ENCODE measurements around the gene PPARA.
"Not testable (repeated sequence)": the region's sequence is repeated elsewhere in the genome, so short reads cannot be mapped to it uniquely, and the experiment has no call there.

The PPARA gene

DNA sequence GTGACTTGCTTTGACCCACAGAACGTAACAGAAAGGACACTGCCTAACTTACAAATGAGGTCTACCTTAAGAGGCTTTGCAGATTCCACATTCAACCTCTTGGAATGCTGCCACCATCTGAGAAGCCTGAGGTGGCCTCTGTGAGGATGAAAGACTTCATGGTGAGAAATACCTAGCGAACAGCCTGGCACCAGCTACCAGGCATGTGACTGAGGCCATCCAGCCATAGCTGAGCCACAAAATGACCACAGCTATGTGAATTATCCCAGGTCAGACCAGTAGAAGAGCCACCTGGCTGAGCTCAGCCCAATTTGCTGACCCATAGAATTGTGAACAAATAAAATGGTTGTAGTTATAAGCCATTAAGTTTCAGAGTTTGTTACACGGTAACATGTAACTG is 37.5 kb downstream of the PPARA start:
- peaks cover 0 to 19% (median 6%) of the 10 kb centered on the region in 4 experiments for H3K36me3 ChIP-seq (ENCODE audit: control insufficient read depth in 4 of 4, insufficient read depth in 4 of 4, low read length in 3 of 4)
- ChIA-PET POLR2A (no interaction called here), CTCF (no interaction called here)
- 100% methylated on average over 2 of the region's 3 CpGs for WGBS (ENCODE audit: insufficient coverage)
- no peaks in the 10 kb centered on the region for H3K27me3 ChIP-seq (replicated peaks in 2 of 5; ENCODE audit: control insufficient read depth in 4 of 5, insufficient read depth in 5 of 5, low read length in 4 of 5)
- H3K4me1 ChIP-seq (ENCODE audit: control extremely low read depth in 1 of 4, control insufficient read depth in 4 of 4, insufficient read depth in 4 of 4, low read length in 3 of 4), result peaks cover 0 to 3% (median 0%) of the 10 kb centered on the region in 4 experiments
- H3K9me3 ChIP-seq (ENCODE audit: control extremely low read depth in 1 of 5, control insufficient read depth in 4 of 5, insufficient read depth in 2 of 5, low read depth in 1 of 5, low read length in 4 of 5), result no peaks in the 10 kb centered on the region
- DNase-seq, result no peak
- H3K4me3 ChIP-seq (ENCODE audit: control insufficient read depth in 1 of 7, extremely low read depth in 1 of 7, insufficient read depth in 4 of 7, low read depth in 2 of 7, low read length in 6 of 7), result no peak overlapping the region
- no peak overlapping the region for H3K27ac ChIP-seq (ENCODE audit: insufficient read depth in 1 of 2, low read depth in 1 of 2, low read length in 2 of 2, poor library complexity in 1 of 2, severe bottlenecking in 2 of 2)

DNA sequence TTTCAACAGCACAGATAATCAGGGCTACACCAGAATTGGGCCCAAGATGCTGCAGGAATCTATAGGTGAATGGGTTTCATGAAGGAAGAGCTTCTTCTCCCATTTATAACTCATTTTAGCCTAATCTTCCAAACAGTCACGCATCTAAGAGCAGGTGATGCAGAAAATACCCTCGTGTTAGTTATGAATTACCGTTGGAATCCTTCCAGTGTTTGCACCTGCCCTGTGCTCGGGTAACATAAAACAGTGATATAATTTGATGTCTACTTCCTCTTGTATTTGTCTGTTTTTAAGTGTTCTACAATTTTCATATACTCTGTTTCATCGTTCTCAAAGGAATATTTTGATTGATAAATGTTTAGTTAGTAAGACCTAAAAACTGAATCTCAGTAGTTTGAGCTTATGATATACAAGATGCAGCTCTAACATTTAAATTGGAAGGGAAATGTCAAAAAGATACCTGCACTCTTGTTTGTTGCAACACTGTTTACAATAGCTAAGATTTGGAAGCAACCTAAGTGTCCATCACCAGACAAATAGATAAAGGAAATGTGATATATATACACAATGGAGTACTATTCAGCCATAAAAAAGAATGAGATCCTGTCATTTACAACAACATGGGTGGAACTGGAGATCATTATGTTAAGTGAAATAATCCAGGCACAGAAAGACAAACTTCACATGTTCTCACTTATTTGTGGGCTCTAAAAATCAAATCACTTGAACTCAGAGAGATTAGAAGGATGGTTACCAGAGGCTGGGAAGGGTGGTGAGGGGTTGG is 42.1 kb downstream of the PPARA start:
- no peak overlapping the region for H3K4me3 ChIP-seq (ENCODE audit: control insufficient read depth in 1 of 7, extremely low read depth in 1 of 7, insufficient read depth in 4 of 7, low read depth in 2 of 7, low read length in 6 of 7)
- ChIA-PET POLR2A (interaction anchor here (1.0 kb wide), 1 partner anchor 25 kb away, joined by 3 read pairs; no protein-coding TSS in a partner anchor), CTCF (interaction anchor here (0.7 kb wide), 1 partner anchor 16 kb away, joined by 3 read pairs; no protein-coding TSS in a partner anchor)
- DNase-seq, result no peak
- H3K27me3 ChIP-seq (replicated peaks in 2 of 5; ENCODE audit: control insufficient read depth in 4 of 5, insufficient read depth in 5 of 5, low read length in 4 of 5), result no peaks in the 10 kb centered on the region
- peaks cover 0 to 10% (median 3%) of the 10 kb centered on the region in 4 experiments for H3K36me3 ChIP-seq (ENCODE audit: control insufficient read depth in 4 of 4, insufficient read depth in 4 of 4, low read length in 3 of 4)
- WGBS (ENCODE audit: insufficient coverage), result no CpG with 5 or more reads among the region's 5 CpGs
- no peak overlapping the region for H3K27ac ChIP-seq (ENCODE audit: insufficient read depth in 1 of 2, low read depth in 1 of 2, low read length in 2 of 2, poor library complexity in 1 of 2, severe bottlenecking in 2 of 2)
- H3K4me1 ChIP-seq (ENCODE audit: control extremely low read depth in 1 of 4, control insufficient read depth in 4 of 4, insufficient read depth in 4 of 4, low read length in 3 of 4), result peaks cover 0 to 6% (median 4%) of the 10 kb centered on the region in 4 experiments
- H3K9me3 ChIP-seq (ENCODE audit: control extremely low read depth in 1 of 5, control insufficient read depth in 4 of 5, insufficient read depth in 2 of 5, low read depth in 1 of 5, low read length in 4 of 5), result no peaks in the 10 kb centered on the region

DNA sequence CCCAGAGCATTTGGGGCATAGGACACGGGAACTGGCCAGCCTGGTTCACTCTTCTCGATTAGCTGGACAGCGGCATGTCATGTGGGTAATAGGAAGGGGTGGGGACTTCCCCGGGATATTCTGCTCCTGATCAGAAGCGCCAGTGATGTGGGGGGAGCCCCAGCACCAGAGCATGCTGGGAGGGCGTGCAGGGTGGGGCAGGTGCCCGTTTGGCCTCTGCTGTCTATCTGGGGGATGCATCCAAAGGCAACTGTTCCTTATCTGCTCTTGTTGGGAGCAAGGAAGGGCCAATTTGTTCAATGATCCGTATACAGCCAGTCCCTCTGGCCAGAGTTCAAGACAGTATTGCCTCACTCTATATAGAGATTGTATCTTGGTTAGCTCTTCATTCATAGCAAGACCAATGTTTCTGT is 43.6 kb downstream of the PPARA start:
- WGBS (ENCODE audit: insufficient coverage), result 93% methylated on average over 5 of the region's 8 CpGs
- POLR2A ChIA-PET, result no interaction called here
- H3K27ac ChIP-seq (ENCODE audit: insufficient read depth in 1 of 2, low read depth in 1 of 2, low read length in 2 of 2, poor library complexity in 1 of 2, severe bottlenecking in 2 of 2), result no peak overlapping the region

DNA sequence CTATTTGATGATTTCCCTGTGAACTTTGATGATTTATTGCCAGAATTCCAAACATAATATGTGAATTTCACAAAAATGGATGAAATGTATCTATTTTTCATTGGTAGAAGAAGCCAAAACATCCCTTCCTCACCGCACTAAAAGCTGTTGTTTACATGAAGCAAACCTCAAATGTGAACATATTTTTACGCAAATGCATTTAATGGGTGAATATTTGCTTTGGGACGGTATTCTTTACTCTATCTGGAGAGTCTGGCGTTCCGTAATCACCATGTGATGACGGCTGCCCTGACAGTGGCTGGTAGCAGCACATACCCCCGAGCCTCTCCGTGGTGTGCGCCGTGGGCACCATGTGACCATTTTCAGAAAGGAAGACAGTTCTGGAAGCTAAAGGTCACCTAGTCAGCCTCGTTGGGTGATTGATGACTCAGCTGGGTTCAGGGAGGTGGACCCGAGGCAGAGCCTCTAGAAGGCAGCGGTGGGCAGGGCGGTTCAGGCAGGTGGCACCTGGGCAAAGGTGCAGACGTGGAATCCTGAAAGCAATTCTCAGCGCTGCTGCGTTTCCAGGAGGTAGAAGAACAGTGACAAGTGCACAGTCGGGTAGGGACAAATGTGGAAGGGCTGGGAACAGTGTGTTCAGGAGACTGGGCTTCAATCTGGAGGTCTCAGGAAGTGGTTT is 45.3 kb downstream of the PPARA start:
- CTCF ChIA-PET, result no interaction called here
- WGBS (ENCODE audit: insufficient coverage), result 92% methylated on average over 18 of the region's 18 CpGs
- no peaks in the 10 kb centered on the region for H3K9me3 ChIP-seq (ENCODE audit: control extremely low read depth in 1 of 5, control insufficient read depth in 4 of 5, insufficient read depth in 2 of 5, low read depth in 1 of 5, low read length in 4 of 5)
- no peaks in the 10 kb centered on the region for H3K27me3 ChIP-seq (replicated peaks in 2 of 5; ENCODE audit: control insufficient read depth in 4 of 5, insufficient read depth in 5 of 5, low read length in 4 of 5)
- H3K36me3 ChIP-seq (ENCODE audit: control insufficient read depth in 4 of 4, insufficient read depth in 4 of 4, low read length in 3 of 4), result peaks cover 0 to 16% (median 6%) of the 10 kb centered on the region in 4 experiments
- peaks cover 0 to 6% (median 4%) of the 10 kb centered on the region in 4 experiments for H3K4me1 ChIP-seq (ENCODE audit: control extremely low read depth in 1 of 4, control insufficient read depth in 4 of 4, insufficient read depth in 4 of 4, low read length in 3 of 4)
- no peak overlapping the region for H3K27ac ChIP-seq (ENCODE audit: insufficient read depth in 1 of 2, low read depth in 1 of 2, low read length in 2 of 2, poor library complexity in 1 of 2, severe bottlenecking in 2 of 2)
- POLR2A ChIA-PET, result no interaction called here
- no peak for DNase-seq
- no peak overlapping the region for H3K4me3 ChIP-seq (ENCODE audit: control insufficient read depth in 1 of 7, extremely low read depth in 1 of 7, insufficient read depth in 4 of 7, low read depth in 2 of 7, low read length in 6 of 7)

More for the DNA sequence above, 43.6 kb downstream of the PPARA start:
- no peak for DNase-seq
- Histone ChIP-seq H3K36me3 (ENCODE audit: control insufficient read depth in 4 of 4, insufficient read depth in 4 of 4, low read length in 3 of 4) (peaks cover 0 to 5% (median 3%) of the 10 kb centered on the region in 4 experiments), H3K27me3 (replicated peaks in 2 of 5; ENCODE audit: control insufficient read depth in 4 of 5, insufficient read depth in 5 of 5, low read length in 4 of 5) (no peaks in the 10 kb centered on the region), H3K9me3 (ENCODE audit: control extremely low read depth in 1 of 5, control insufficient read depth in 4 of 5, insufficient read depth in 2 of 5, low read depth in 1 of 5, low read length in 4 of 5) (no peaks in the 10 kb centered on the region), H3K4me3 (ENCODE audit: control insufficient read depth in 1 of 7, extremely low read depth in 1 of 7, insufficient read depth in 4 of 7, low read depth in 2 of 7, low read length in 6 of 7) (no peak overlapping the region), H3K4me1 (ENCODE audit: control extremely low read depth in 1 of 4, control insufficient read depth in 4 of 4, insufficient read depth in 4 of 4, low read length in 3 of 4) (peaks cover 0 to 6% (median 4%) of the 10 kb centered on the region in 4 experiments)
- CTCF ChIA-PET, result interaction anchor here (1.0 kb wide), 1 partner anchor 18 kb away, joined by 5 read pairs; no protein-coding TSS in a partner anchor

DNA sequence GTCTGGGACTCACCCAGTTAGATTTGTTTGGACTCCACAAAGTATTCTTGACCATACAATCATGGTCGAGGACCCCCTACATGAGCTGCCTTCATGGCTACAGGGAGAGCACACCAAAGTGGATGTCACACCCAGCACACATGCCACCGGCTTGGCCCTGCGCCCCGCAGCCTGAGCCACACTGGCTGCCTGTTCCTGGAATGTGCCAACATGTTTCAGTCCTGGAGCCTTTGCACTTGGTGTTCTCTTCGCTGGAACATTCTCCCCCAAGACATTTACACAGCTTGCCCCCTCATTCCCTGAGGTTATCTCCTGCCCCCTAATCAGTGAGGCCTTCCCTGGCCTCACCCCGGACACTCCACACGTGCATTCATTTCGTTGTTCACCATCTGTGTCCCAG is 46.0 kb downstream of the PPARA start:
- Histone ChIP-seq H3K27ac (ENCODE audit: insufficient read depth in 1 of 2, low read depth in 1 of 2, low read length in 2 of 2, poor library complexity in 1 of 2, severe bottlenecking in 2 of 2) (no peak overlapping the region), H3K27me3 (replicated peaks in 2 of 5; ENCODE audit: control insufficient read depth in 4 of 5, insufficient read depth in 5 of 5, low read length in 4 of 5) (no peaks in the 10 kb centered on the region), H3K4me1 (ENCODE audit: control extremely low read depth in 1 of 4, control insufficient read depth in 4 of 4, insufficient read depth in 4 of 4, low read length in 3 of 4) (peaks cover 0 to 6% (median 3%) of the 10 kb centered on the region in 4 experiments), H3K36me3 (ENCODE audit: control insufficient read depth in 4 of 4, insufficient read depth in 4 of 4, low read length in 3 of 4) (peaks cover 0 to 16% (median 8%) of the 10 kb centered on the region in 4 experiments), H3K4me3 (ENCODE audit: control insufficient read depth in 1 of 7, extremely low read depth in 1 of 7, insufficient read depth in 4 of 7, low read depth in 2 of 7, low read length in 6 of 7) (no peak overlapping the region), H3K9me3 (ENCODE audit: control extremely low read depth in 1 of 5, control insufficient read depth in 4 of 5, insufficient read depth in 2 of 5, low read depth in 1 of 5, low read length in 4 of 5) (no peaks in the 10 kb centered on the region)
- CTCF ChIA-PET, result interaction anchor here (0.7 kb wide), 1 partner anchor 279 kb away, joined by 4 read pairs; no protein-coding TSS in a partner anchor
- WGBS (ENCODE audit: insufficient coverage), result 97% methylated on average over 8 of the region's 8 CpGs
- POLR2A ChIA-PET, result no interaction called here
- no peak for DNase-seq

DNA sequence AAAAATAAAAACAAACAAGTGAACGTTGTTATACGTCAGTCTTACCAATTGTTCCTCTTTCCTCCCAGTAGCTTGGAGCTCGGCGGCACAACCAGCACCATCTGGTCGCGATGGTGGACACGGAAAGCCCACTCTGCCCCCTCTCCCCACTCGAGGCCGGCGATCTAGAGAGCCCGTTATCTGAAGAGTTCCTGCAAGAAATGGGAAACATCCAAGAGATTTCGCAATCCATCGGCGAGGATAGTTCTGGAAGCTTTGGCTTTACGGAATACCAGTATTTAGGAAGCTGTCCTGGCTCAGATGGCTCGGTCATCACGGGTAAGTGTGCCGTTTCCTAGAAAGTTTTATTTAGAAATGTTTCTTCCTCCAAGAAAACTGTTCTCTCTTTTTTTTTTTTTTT is 47.9 kb downstream of the PPARA start:
- Histone ChIP-seq H3K27ac (ENCODE audit: insufficient read depth in 1 of 2, low read depth in 1 of 2, low read length in 2 of 2, poor library complexity in 1 of 2, severe bottlenecking in 2 of 2) (no peak overlapping the region), H3K9me3 (ENCODE audit: control extremely low read depth in 1 of 5, control insufficient read depth in 4 of 5, insufficient read depth in 2 of 5, low read depth in 1 of 5, low read length in 4 of 5) (no peaks in the 10 kb centered on the region), H3K36me3 (ENCODE audit: control insufficient read depth in 4 of 4, insufficient read depth in 4 of 4, low read length in 3 of 4) (peaks cover 2 to 19% (median 8%) of the 10 kb centered on the region in 4 experiments), H3K4me1 (ENCODE audit: control extremely low read depth in 1 of 4, control insufficient read depth in 4 of 4, insufficient read depth in 4 of 4, low read length in 3 of 4) (peaks cover 0 to 6% (median 3%) of the 10 kb centered on the region in 4 experiments), H3K27me3 (replicated peaks in 2 of 5; ENCODE audit: control insufficient read depth in 4 of 5, insufficient read depth in 5 of 5, low read length in 4 of 5) (no peaks in the 10 kb centered on the region), H3K4me3 (ENCODE audit: control insufficient read depth in 1 of 7, extremely low read depth in 1 of 7, insufficient read depth in 4 of 7, low read depth in 2 of 7, low read length in 6 of 7) (no peak overlapping the region)
- ChIA-PET POLR2A (no interaction called here), CTCF (interaction anchor here (0.7 kb wide), 1 partner anchor 10 kb away, joined by 3 read pairs; no protein-coding TSS in a partner anchor)
- no peak for DNase-seq
- 97% methylated on average over 11 of the region's 18 CpGs for WGBS (ENCODE audit: insufficient coverage)

DNA sequence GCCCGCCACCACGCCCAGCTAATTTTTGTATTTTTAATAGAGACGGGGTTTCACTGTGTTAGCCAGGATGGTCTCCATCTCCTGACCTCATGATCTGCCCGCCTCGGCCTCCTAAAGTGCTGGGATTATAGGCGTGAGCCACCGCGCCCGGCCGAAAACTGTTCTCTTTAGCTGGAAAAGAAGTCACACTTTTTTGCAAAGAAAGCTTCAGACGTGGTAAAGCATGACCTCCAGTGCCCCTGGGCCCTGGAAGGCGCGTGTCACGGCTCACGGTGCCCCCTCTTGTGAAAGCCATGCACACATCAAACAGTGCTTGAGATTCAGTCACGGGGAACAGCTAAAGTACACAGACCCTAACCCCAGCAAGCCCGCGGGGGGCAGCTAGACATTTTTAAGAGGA is 48.5 kb downstream of the PPARA start:
- H3K27ac ChIP-seq (ENCODE audit: insufficient read depth in 1 of 2, low read depth in 1 of 2, low read length in 2 of 2, poor library complexity in 1 of 2, severe bottlenecking in 2 of 2); H3K4me1 ChIP-seq (ENCODE audit: control extremely low read depth in 1 of 4, control insufficient read depth in 4 of 4, insufficient read depth in 4 of 4, low read length in 3 of 4); H3K9me3 ChIP-seq (ENCODE audit: control extremely low read depth in 1 of 5, control insufficient read depth in 4 of 5, insufficient read depth in 2 of 5, low read depth in 1 of 5, low read length in 4 of 5); CTCF ChIA-PET; POLR2A ChIA-PET; H3K27me3 ChIP-seq (replicated peaks in 2 of 5; ENCODE audit: control insufficient read depth in 4 of 5, insufficient read depth in 5 of 5, low read length in 4 of 5); DNase-seq; H3K4me3 ChIP-seq (ENCODE audit: control insufficient read depth in 1 of 7, extremely low read depth in 1 of 7, insufficient read depth in 4 of 7, low read depth in 2 of 7, low read length in 6 of 7): not testable (repeated sequence)
- H3K36me3 ChIP-seq (ENCODE audit: control insufficient read depth in 4 of 4, insufficient read depth in 4 of 4, low read length in 3 of 4), result peaks cover 4 to 23% (median 8%) of the 10 kb centered on the region in 4 experiments
- 100% methylated on average over 16 of the region's 18 CpGs for WGBS (ENCODE audit: insufficient coverage)

Data from common myeloid progenitor, CD34-positive (primary cell).